Adipocyte (in vitro differentiated cells): ENCODE results near the gene RPS6KC1.
"Not testable (repeated sequence)": the region's sequence is repeated elsewhere in the genome, so short reads cannot be mapped to it uniquely, and the experiment has no call there.

Experiments
- DNase-seq: peaks from one replicate; pipeline ENCODE4 v3.0.0-alpha.2; 2015; ENCODE audit warnings: low read depth
- H3K27me3 ChIP-seq: replicated peaks from 2 replicates; pipeline ENCODE4 v1.7.0; 2013; ENCODE audit warnings: mild to moderate bottlenecking, low read length, moderate library complexity; ENCODE audit not compliant: control insufficient read depth, insufficient read depth
- H3K36me3 ChIP-seq: 2 replicates; pipeline ENCODE4 v1.7.0; 2013; ENCODE audit warnings: low read length, mild to moderate bottlenecking, moderate library complexity; ENCODE audit not compliant: control insufficient read depth, insufficient read depth, severe bottlenecking
- H3K4me1 ChIP-seq: 2 replicates; pipeline ENCODE4 v1.7.0; 2013; ENCODE audit warnings: mild to moderate bottlenecking, low read length, moderate library complexity; ENCODE audit not compliant: control insufficient read depth, insufficient read depth
- H3K4me3 ChIP-seq: 2 replicates; pipeline ENCODE4 v1.7.0; 2013; ENCODE audit warnings: mild to moderate bottlenecking, low read length, moderate library complexity
- H3K9ac ChIP-seq: 2 replicates; pipeline ENCODE4 v1.7.0; 2013; ENCODE audit warnings: mild to moderate bottlenecking, low read length, moderate library complexity
- H3K9me3 ChIP-seq: 2 replicates; pipeline ENCODE4 v1.7.0; 2013; ENCODE audit warnings: mild to moderate bottlenecking, low read length, moderate library complexity; ENCODE audit not compliant: control insufficient read depth

RPS6KC1 gene

DNA sequence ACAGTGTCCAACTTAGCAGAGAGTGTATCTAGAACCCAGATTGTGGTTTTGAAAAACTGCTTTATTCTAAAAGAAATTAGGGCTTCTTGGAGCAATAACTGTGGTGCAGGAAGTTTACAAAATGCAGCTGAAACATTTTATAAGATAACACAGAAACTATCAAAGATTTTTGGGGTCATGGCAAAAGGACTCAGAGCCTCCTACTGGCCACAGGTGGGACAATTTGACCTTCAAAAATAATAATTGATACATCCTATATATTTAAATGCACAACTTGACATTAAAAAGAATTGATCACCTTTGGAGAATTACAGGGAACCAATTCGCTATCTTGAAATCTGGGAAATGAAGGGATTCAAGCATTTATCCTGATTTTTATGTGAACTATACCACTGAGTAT lies 235.2 kb downstream of the RPS6KC1 start:
- DNase-seq = no peak
- Histone ChIP-seq H3K36me3 (no peaks in the 10 kb centered on the region), H3K27me3 (no peaks in the 10 kb centered on the region), H3K4me1 (peaks cover 7% of the 10 kb centered on the region), H3K9me3 (peaks cover 3% of the 10 kb centered on the region), H3K9ac (no peak overlapping the region), H3K4me3 (no peak overlapping the region)

DNA sequence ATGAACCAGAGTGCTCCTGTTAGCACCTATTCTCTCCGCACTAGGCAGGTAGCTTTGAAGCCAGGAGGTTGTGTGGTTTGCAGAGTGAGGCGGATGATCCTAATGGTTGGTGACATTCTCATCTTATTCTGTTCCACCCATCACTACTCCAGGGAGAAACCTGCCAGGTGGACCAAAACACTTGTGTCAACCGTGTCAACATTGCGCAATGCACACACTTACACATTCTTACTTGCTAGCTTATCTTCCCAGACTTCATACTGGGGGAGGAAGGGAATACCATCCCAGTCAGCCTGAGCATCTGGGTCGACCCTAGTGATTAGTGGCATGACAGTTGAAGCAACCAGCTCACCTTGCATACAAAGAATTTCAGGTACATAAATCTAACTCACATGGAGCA lies 236.9 kb downstream of the RPS6KC1 start:
- DNase-seq = no peak
- H3K36me3 ChIP-seq = no peaks in the 10 kb centered on the region
- no peaks in the 10 kb centered on the region for H3K27me3 ChIP-seq
- H3K9me3 ChIP-seq = peaks cover 3% of the 10 kb centered on the region
- H3K4me3 ChIP-seq = no peak overlapping the region
- no peak overlapping the region for H3K9ac ChIP-seq
- peaks cover 7% of the 10 kb centered on the region for H3K4me1 ChIP-seq

DNA sequence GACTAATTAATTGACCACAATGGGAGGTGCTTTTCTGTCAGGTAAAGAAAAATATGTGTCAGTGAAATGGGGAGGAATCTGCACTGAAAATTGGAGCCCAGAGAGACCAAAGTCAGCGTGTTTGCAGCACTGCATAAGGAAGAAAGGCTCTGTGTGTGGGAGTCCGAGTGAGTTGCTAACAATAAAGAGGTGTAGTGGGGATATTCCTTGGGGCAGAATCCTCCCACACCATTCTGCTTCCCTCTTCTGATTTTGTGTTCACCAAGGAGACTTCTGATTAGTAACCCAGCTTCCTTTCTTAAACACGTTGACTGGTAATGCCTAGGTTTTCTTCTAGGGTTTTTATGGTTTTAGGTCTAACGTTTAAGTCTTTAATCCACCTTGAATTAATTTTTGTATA lies 240.5 kb downstream of the RPS6KC1 start:
- no peak for DNase-seq
- Histone ChIP-seq H3K9ac (no peak overlapping the region), H3K9me3 (no peaks in the 10 kb centered on the region), H3K4me3 (no peak overlapping the region), H3K36me3 (no peaks in the 10 kb centered on the region), H3K4me1 (no peaks in the 10 kb centered on the region), H3K27me3 (no peaks in the 10 kb centered on the region)

DNA sequence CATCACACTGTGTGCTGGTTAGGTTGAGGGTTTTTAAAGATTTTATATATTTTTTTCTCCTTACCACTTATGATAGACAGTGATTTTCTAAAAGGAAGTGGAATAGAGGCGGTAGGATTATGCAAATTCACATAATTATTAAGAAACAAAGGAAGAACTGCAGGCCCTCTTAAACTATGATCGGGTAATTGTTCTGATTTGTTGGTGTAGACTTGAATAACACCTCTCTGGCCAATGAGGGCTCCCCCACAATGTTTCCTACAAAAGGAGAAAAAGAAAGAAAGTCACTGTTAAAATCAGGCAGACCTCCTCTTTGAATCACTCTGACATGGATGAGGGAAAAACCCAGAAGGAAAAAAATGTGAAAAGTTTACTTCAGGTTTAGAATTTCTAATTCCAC lies 241.6 kb downstream of the RPS6KC1 start:
- Histone ChIP-seq H3K9me3 (peaks cover 7% of the 10 kb centered on the region), H3K9ac (no peak overlapping the region), H3K27me3 (no peaks in the 10 kb centered on the region), H3K36me3 (no peaks in the 10 kb centered on the region), H3K4me1 (no peaks in the 10 kb centered on the region), H3K4me3 (no peak overlapping the region)
- no peak for DNase-seq

DNA sequence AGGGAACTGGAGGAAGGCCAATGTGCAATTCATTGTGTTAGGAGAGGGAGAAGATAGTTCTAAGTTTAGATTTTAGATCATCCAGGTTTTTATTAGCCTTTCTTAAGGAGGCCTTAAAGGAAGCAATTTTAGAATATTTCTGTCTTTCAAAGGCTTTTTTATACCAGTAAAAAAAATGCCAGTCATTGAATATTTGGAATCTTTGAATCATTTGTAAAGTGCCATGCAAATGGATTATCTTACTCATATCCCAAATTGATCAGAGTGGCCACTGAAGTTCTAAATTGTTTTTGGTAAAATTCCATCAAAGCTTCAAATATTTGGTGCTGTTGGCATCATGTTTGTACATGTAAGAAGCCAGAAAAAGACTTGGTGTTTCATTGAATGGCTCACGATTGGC lies 244.8 kb downstream of the RPS6KC1 start:
- no peak for DNase-seq
- H3K4me1 ChIP-seq = no peaks in the 10 kb centered on the region
- H3K9me3 ChIP-seq = peaks cover 12% of the 10 kb centered on the region
- H3K9ac ChIP-seq = no peak overlapping the region
- H3K27me3 ChIP-seq = no peaks in the 10 kb centered on the region
- H3K36me3 ChIP-seq = no peaks in the 10 kb centered on the region
- H3K4me3 ChIP-seq = no peak overlapping the region

DNA sequence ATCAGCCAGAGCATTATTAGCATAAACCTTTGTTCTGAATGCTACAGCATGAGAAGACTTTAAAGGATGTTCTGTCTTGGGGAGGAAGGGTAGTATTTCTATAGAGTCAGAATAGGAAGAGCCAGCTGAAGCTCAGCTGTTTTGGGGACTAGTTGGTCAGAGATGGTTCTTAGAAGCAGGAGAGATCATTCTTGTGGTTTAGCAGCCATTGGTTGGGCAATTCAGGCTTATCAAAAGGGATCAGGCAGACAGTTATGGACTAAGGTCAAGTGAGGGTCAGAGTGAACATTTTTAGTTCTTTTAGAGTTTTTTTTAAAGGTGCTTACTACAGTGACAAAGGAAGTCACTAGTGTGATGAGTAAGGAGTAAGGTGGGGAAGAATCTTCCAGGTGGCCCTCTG lies 245.5 kb downstream of the RPS6KC1 start:
- Histone ChIP-seq H3K9me3 (peaks cover 12% of the 10 kb centered on the region), H3K4me3 (no peak overlapping the region), H3K27me3 (no peaks in the 10 kb centered on the region), H3K4me1 (no peaks in the 10 kb centered on the region), H3K36me3 (no peaks in the 10 kb centered on the region), H3K9ac (no peak overlapping the region)
- peak; percentile 4 for DNase-seq

DNA sequence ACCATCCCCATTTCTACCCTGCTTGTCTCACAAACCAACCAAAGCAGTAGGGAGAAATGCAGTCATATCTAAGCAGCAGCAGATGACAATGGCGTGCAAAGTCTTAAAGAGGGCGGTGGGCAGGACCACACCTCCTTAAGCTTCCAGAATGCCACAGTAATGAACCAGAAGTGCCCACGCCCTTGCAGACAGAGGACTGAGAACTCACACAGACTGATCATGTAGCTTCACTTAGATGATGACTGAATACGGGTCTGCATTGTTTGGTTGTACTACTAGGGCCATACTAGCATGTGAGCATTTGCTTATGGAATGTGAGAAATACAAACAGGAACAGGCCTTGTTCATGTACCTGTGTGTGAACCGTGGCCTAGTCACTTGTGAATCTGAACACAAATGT lies 246.0 kb downstream of the RPS6KC1 start:
- H3K27me3 ChIP-seq = no peaks in the 10 kb centered on the region
- DNase-seq = no peak
- no peaks in the 10 kb centered on the region for H3K4me1 ChIP-seq
- H3K4me3 ChIP-seq = no peak overlapping the region
- H3K36me3 ChIP-seq = no peaks in the 10 kb centered on the region
- H3K9me3 ChIP-seq = peaks cover 12% of the 10 kb centered on the region
- H3K9ac ChIP-seq = no peak overlapping the region

DNA sequence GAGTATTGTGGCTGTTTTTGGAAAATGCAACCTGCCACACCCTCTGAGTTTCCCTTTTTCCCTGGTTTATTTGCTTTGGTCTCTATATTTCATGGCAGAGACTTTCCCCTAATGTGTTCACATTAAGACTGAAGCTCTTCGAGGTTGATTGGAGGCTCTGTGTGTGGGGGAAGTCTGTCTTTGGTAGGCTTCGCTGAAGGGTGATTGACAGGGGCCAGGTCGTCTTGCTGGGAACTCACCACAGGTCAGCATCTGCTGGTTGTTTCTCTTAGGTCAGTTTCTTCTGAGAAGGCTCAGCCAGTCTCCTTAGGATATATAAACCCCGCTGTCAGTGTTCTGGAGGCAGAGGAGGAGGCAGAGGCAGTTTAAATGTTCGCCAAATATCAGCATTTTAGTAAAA lies 249.4 kb downstream of the RPS6KC1 start:
- no peak for DNase-seq
- no peak overlapping the region for H3K4me3 ChIP-seq
- H3K27me3 ChIP-seq = no peaks in the 10 kb centered on the region
- no peaks in the 10 kb centered on the region for H3K4me1 ChIP-seq
- no peak overlapping the region for H3K9ac ChIP-seq
- H3K9me3 ChIP-seq = peaks cover 12% of the 10 kb centered on the region
- no peaks in the 10 kb centered on the region for H3K36me3 ChIP-seq

DNA sequence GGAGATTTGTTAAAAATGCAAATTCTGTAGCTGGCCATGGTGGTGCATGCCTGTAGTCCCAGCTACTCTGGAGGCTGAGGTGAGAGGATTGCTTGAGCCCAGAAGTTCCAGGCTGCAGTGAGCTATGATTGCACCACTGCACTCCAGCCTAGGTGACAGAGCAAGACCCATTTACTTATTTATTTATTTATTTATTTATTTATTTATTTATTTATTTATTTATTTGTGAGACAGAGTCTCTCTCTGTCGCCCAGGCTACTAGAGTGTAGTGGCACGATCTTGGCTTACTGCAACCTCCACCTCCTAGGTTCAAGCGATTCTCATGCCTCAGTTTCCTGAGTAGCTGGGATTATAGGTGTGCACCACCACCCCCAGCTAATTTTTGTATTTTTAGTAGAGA lies 250.5 kb downstream of the RPS6KC1 start:
- H3K4me3 ChIP-seq, H3K36me3 ChIP-seq, H3K9ac ChIP-seq, H3K4me1 ChIP-seq, DNase-seq, H3K27me3 ChIP-seq: not testable (repeated sequence)
- H3K9me3 ChIP-seq = peaks cover 12% of the 10 kb centered on the region

DNA sequence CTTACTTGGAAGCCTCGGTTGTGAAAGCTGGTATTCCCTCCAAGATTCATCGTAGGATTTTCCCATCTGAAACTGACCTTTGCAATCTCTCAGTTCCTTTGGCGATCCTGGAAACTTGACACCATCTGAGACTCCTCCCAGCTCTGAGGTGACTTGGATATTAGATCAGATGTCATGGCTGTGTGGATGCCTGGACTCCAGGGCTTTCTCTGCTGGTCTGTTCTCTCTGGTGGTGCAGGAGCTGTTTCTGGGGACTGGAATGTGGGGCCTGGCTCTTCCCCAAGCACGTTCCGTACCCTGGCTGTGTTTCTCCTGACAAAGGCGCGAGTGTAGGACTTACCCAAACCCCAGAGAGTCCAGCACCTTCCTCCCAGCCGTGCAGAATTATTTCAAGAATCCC lies 252.2 kb downstream of the RPS6KC1 start:
- Histone ChIP-seq H3K9ac (no peak overlapping the region), H3K9me3 (no peaks in the 10 kb centered on the region), H3K4me1 (no peaks in the 10 kb centered on the region), H3K36me3 (no peaks in the 10 kb centered on the region), H3K27me3 (no peaks in the 10 kb centered on the region), H3K4me3 (no peak overlapping the region)
- DNase-seq = peak; percentile 18

DNA sequence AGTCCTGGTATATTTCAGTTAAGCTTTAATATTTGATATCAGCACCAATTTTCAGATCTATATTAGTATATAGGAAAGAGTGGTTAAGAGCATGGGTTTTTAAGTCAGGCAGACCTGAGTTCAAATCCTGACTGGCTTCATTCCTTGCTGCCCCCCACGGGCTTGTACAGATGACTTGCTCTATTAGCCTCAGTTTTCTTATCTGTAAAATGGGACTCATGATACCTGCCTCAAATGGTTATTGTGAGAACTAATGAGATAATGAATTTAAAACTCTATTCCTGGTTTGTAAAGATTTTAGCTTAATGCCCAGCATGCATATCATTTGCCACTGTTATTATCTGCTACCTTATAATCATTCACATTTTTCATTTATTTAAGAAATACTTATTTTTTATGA lies 264.5 kb downstream of the RPS6KC1 start:
- H3K9ac ChIP-seq = no peak overlapping the region
- no peaks in the 10 kb centered on the region for H3K9me3 ChIP-seq
- no peak for DNase-seq
- H3K27me3 ChIP-seq = no peaks in the 10 kb centered on the region
- H3K4me3 ChIP-seq = no peak overlapping the region
- no peaks in the 10 kb centered on the region for H3K36me3 ChIP-seq
- no peaks in the 10 kb centered on the region for H3K4me1 ChIP-seq

DNA sequence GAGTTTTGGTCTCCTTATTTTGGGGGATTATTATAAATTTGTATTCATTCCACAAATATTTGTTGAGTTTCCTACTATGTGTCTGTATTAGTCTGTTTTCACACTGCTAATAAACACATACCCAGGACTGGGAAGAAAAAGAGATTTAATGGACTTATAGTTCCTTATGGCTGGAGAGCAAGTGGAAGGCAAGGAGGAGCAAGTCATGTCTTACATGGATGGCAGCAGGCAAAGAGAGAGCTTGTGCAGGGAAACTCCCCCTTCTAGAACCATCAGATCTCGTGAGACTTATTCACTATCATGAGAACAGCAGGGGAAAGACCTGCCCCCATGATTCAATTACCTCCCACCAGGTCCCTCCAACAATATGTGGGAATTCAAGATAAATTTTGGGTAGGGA lies 267.4 kb downstream of the RPS6KC1 start:
- H3K4me1 ChIP-seq, H3K36me3 ChIP-seq, H3K9ac ChIP-seq, H3K4me3 ChIP-seq, H3K9me3 ChIP-seq, DNase-seq, H3K27me3 ChIP-seq: not testable (repeated sequence)
